T-helper 1 cell treated with Interleukin-12 subunit alpha and Interleukin-12 subunit beta and Interleukin-4 antibody, amounts not matched to agents 30 μg/mL and 1 μg/mL, for 36 hours (primary cell): ENCODE measurements around the gene MEF2B.
"Not testable (repeated sequence)": the region's sequence is repeated elsewhere in the genome, so short reads cannot be mapped to it uniquely, and the experiment has no call there.

Source experiments
- H3K27ac Mint-ChIP-seq: one replicate; pipeline ENCODE4 v1.8.0; 2021; ENCODE audit warnings: mild to moderate bottlenecking, mixed read lengths
- H3K27me3 Mint-ChIP-seq: one replicate; pipeline ENCODE4 v1.8.0; 2021; ENCODE audit warnings: low read depth, mixed read lengths
- H3K36me3 Mint-ChIP-seq: one replicate; pipeline ENCODE4 v1.8.0; 2021; ENCODE audit warnings: low read depth, mixed read lengths
- H3K4me1 Mint-ChIP-seq: one replicate; pipeline ENCODE4 v1.8.0; 2021; ENCODE audit warnings: low read depth, mixed read lengths
- H3K4me3 Mint-ChIP-seq: one replicate; pipeline ENCODE4 v1.8.0; 2021; ENCODE audit warnings: mild to moderate bottlenecking, moderate library complexity, mixed read lengths
- H3K9me3 Mint-ChIP-seq: one replicate; pipeline ENCODE4 v1.8.0; 2021; ENCODE audit warnings: mixed read lengths

Gene MEF2B

GRCh38 chr19:19154768-19155494 lies 15.1 kb downstream of the MEF2B start:
- Mint-ChIP-seq H3K4me1 (no peaks in the 10 kb centered on the region), H3K9me3 (no peaks in the 10 kb centered on the region), H3K27me3 (no peaks in the 10 kb centered on the region), H3K4me3 (no peak overlapping the region), H3K36me3 (peaks cover 8% of the 10 kb centered on the region), H3K27ac (no peak overlapping the region)

- Mint-ChIP-seq H3K4me3 (no peak overlapping the region), H3K27me3 (no peaks in the 10 kb centered on the region), H3K9me3 (no peaks in the 10 kb centered on the region), H3K36me3 (peaks cover 14% of the 10 kb centered on the region), H3K27ac (no peak overlapping the region), H3K4me1 (no peaks in the 10 kb centered on the region)
Observed at GRCh38 chr19:19152668-19153384, 17.2 kb downstream of the MEF2B start.

- no peaks in the 10 kb centered on the region for H3K27me3 Mint-ChIP-seq
- peaks cover 13% of the 10 kb centered on the region for H3K36me3 Mint-ChIP-seq
- no peaks in the 10 kb centered on the region for H3K4me1 Mint-ChIP-seq
- no peak overlapping the region for H3K27ac Mint-ChIP-seq
- H3K4me3 Mint-ChIP-seq = no peak overlapping the region
- no peaks in the 10 kb centered on the region for H3K9me3 Mint-ChIP-seq
Observed at GRCh38 chr19:19151418-19151817, 18.6 kb downstream of the MEF2B start.

GRCh38 chr19:19149435-19149834 lies 20.6 kb downstream of the MEF2B start:
- Mint-ChIP-seq H3K27ac (no peak overlapping the region), H3K4me1 (no peaks in the 10 kb centered on the region), H3K4me3 (no peak overlapping the region), H3K27me3 (no peaks in the 10 kb centered on the region), H3K36me3 (peaks cover 7% of the 10 kb centered on the region), H3K9me3 (no peaks in the 10 kb centered on the region)

- not testable (repeated sequence) for H3K9me3 Mint-ChIP-seq, H3K27me3 Mint-ChIP-seq, H3K4me1 Mint-ChIP-seq, H3K27ac Mint-ChIP-seq, H3K36me3 Mint-ChIP-seq, H3K4me3 Mint-ChIP-seq
Observed at GRCh38 chr19:19148504-19148903, 21.6 kb downstream of the MEF2B start.

- Mint-ChIP-seq H3K9me3 (no peaks in the 10 kb centered on the region), H3K36me3 (peaks cover 7% of the 10 kb centered on the region), H3K27ac (no peak overlapping the region), H3K4me1 (no peaks in the 10 kb centered on the region), H3K4me3 (no peak overlapping the region), H3K27me3 (no peaks in the 10 kb centered on the region)
Observed at GRCh38 chr19:19147344-19147743, 22.7 kb downstream of the MEF2B start.

- Mint-ChIP-seq H3K9me3 (no peaks in the 10 kb centered on the region), H3K4me3 (no peak overlapping the region), H3K4me1 (no peaks in the 10 kb centered on the region), H3K36me3 (peaks cover 7% of the 10 kb centered on the region), H3K27me3 (no peaks in the 10 kb centered on the region), H3K27ac (no peak overlapping the region)
Observed at GRCh38 chr19:19146865-19147264, 23.2 kb downstream of the MEF2B start.

GRCh38 chr19:19145684-19146608 lies 24.1 kb downstream of the MEF2B start:
- no peaks in the 10 kb centered on the region for H3K27me3 Mint-ChIP-seq
- H3K27ac Mint-ChIP-seq = no peak overlapping the region
- H3K9me3 Mint-ChIP-seq = no peaks in the 10 kb centered on the region
- H3K36me3 Mint-ChIP-seq = peaks cover 7% of the 10 kb centered on the region
- no peaks in the 10 kb centered on the region for H3K4me1 Mint-ChIP-seq
- H3K4me3 Mint-ChIP-seq = no peak overlapping the region

- no peaks in the 10 kb centered on the region for H3K4me1 Mint-ChIP-seq
- no peak overlapping the region for H3K4me3 Mint-ChIP-seq
- H3K36me3 Mint-ChIP-seq = peaks cover 7% of the 10 kb centered on the region
- H3K9me3 Mint-ChIP-seq = no peaks in the 10 kb centered on the region
- H3K27me3 Mint-ChIP-seq = no peaks in the 10 kb centered on the region
- H3K27ac Mint-ChIP-seq = peak overlapping the region; percentile 43
Observed at GRCh38 chr19:19145281-19145680, 24.8 kb downstream of the MEF2B start.

- H3K9me3 Mint-ChIP-seq = no peaks in the 10 kb centered on the region
- peaks cover 21% of the 10 kb centered on the region for H3K4me1 Mint-ChIP-seq
- H3K27ac Mint-ChIP-seq = no peak overlapping the region
- H3K27me3 Mint-ChIP-seq = no peaks in the 10 kb centered on the region
- H3K4me3 Mint-ChIP-seq = no peak overlapping the region
- no peaks in the 10 kb centered on the region for H3K36me3 Mint-ChIP-seq
Observed at GRCh38 chr19:19142347-19142746, 27.7 kb downstream of the MEF2B start.

- Mint-ChIP-seq H3K27me3 (no peaks in the 10 kb centered on the region), H3K36me3 (no peaks in the 10 kb centered on the region), H3K27ac (no peak overlapping the region), H3K4me1 (peaks cover 25% of the 10 kb centered on the region), H3K9me3 (no peaks in the 10 kb centered on the region), H3K4me3 (no peak overlapping the region)
Observed at GRCh38 chr19:19140476-19140875, 29.6 kb downstream of the MEF2B start.

GRCh38 chr19:19139876-19140229 lies 30.2 kb downstream of the MEF2B start:
- Mint-ChIP-seq H3K4me3 (no peak overlapping the region), H3K27me3 (no peaks in the 10 kb centered on the region), H3K9me3 (no peaks in the 10 kb centered on the region), H3K36me3 (no peaks in the 10 kb centered on the region), H3K27ac (no peak overlapping the region), H3K4me1 (peaks cover 28% of the 10 kb centered on the region)

GRCh38 chr19:19138109-19138981 lies 31.7 kb downstream of the MEF2B start, which contains the start of gene TMEM161A:
Gene TMEM161A (minus strand): TSS chr19:19138478. CDS start chr19:19138428, 50 bp downstream.
- Mint-ChIP-seq H3K4me3 (peak within 1 kb of the TSS; percentile 98), H3K36me3 (peaks cover 3% of the 10 kb centered on the region), H3K27ac (peak within 1 kb of the TSS; percentile 96), H3K9me3 (no peaks in the 10 kb centered on the region), H3K4me1 (peaks cover 28% of the 10 kb centered on the region), H3K27me3 (no peaks in the 10 kb centered on the region)
